ENCODE measurements around the gene GOLGA5. TPM values are rescaled to one million over a fixed set of nuclear protein-coding genes. Genes with fewer than 3 reads are reported as not detected.

The GOLGA5 gene, protein sequence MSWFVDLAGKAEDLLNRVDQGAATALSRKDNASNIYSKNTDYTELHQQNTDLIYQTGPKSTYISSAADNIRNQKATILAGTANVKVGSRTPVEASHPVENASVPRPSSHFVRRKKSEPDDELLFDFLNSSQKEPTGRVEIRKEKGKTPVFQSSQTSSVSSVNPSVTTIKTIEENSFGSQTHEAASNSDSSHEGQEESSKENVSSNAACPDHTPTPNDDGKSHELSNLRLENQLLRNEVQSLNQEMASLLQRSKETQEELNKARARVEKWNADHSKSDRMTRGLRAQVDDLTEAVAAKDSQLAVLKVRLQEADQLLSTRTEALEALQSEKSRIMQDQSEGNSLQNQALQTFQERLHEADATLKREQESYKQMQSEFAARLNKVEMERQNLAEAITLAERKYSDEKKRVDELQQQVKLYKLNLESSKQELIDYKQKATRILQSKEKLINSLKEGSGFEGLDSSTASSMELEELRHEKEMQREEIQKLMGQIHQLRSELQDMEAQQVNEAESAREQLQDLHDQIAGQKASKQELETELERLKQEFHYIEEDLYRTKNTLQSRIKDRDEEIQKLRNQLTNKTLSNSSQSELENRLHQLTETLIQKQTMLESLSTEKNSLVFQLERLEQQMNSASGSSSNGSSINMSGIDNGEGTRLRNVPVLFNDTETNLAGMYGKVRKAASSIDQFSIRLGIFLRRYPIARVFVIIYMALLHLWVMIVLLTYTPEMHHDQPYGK
- total RNA-seq, result 52.8 and 56.7 TPM in 2 replicates

DNA sequence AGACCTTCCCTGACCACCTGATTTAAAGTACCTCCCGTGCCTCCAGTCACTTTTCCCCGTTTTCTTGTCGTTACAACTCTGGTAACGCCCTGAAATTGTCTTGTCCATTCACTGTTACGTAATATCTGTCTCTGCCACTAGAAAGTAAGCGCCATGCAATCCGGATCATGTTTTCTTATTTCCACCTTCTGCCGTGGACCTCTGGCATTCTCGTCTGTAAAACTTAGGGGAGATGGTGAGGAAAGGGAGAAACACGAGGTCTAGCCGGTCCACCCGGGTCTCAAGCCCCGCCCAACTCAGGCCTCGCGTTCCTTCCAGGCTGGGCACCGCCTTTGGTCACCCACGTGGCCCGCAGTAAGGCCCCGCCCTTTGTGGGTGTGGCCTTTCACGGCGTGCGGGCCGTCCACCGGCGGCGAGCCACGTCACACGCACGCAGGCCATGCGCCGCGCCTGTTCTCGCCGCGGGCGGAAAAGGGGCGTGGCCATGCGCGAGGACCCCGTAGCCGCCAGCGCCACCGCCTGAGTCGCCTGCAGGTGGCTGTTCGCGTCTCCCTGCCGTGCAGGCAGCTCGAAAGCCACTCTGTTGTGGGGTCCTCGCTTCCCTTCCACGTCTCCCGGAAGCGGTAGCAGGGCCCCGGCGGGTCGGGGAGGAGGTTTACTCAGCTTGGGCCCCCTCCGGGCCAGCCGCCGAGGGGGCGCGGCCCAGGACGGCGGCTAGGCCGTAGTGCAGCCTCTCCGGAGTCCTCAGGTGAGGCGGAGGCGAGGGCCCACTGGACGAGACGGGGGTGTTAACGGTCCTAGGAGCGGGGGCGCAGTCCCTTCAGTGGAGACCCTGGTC is at the start of gene GOLGA5:
Gene GOLGA5 (plus strand): TSS at position 597 of the 838 bp plus-strand sequence. CDS start 3,133 bp downstream, outside the sequence.

GRCh38 chr14:92748259-92749016 is 45.7 kb upstream of the GOLGA5 start, which contains the start of gene LGMN:
Gene LGMN (minus strand): TSS chr14:92748627. CDS start chr14:92732786, 15,841 bp downstream.

Other genes starting within 250 kb of the GOLGA5 start
- gene LGMN, start 45.7 kb upstream of the GOLGA5 start, total RNA-seq, result 14.8 and 25.1 TPM in 2 replicates
- gene CHGA, start 128.8 kb downstream of the GOLGA5 start, total RNA-seq, result 0.15 TPM in 1 of 2 replicates, not detected in the other